GM12872 (cell line): Measurements from ENCODE around the gene STT3A.

Experiments used
- TF ChIP-seq, protein P1 (sequence below): IDR thresholded peaks from 3 replicates; pipeline ENCODE4 v1.5.1; 2011; ENCODE audit warnings: low read depth, mild to moderate bottlenecking, low read length, moderate library complexity; ENCODE audit not compliant: insufficient read depth

STT3A gene

DNA sequence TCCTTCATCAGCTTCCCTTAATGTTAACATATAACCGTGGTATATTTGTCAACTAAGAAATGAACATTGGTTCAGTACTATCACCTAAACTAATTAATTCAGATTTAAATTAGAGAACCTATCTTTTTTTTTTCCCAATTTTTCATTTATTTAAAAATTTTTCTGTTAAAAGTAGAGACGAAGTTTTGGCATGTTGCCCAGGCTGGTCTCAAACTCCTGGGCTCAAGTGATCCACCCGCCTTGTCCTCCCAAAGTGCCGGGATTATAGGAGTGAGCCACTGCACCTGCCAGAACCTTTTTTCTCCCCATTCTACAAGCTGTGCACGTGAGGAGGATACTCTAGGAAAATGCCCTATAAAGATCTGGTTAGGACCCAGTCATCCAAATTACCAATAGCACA lies 19.7 kb upstream of the STT3A start:
- TF ChIP-seq, protein P1, sequence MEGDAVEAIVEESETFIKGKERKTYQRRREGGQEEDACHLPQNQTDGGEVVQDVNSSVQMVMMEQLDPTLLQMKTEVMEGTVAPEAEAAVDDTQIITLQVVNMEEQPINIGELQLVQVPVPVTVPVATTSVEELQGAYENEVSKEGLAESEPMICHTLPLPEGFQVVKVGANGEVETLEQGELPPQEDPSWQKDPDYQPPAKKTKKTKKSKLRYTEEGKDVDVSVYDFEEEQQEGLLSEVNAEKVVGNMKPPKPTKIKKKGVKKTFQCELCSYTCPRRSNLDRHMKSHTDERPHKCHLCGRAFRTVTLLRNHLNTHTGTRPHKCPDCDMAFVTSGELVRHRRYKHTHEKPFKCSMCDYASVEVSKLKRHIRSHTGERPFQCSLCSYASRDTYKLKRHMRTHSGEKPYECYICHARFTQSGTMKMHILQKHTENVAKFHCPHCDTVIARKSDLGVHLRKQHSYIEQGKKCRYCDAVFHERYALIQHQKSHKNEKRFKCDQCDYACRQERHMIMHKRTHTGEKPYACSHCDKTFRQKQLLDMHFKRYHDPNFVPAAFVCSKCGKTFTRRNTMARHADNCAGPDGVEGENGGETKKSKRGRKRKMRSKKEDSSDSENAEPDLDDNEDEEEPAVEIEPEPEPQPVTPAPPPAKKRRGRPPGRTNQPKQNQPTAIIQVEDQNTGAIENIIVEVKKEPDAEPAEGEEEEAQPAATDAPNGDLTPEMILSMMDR, result no peak

DNA sequence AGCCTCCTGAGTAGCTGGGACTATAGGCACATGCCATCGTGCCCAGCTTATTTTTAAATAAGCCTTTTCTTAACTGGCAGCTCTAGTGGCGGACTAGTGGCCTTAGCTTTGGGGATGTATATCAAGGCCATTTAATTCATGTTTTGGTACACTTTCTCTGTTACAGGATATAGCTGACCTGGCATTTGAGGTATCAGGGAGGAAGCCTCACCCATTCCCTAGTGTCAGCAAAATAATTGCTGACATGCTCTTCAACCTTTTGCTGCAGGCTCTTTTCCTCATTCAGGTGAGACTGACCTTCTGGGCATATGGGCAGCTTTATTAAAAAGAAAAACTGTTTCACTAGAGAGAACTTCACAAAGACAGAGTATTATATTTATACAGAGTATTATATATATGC lies 13.9 kb upstream of the STT3A start:
- TF ChIP-seq, protein P1, result no peak

DNA sequence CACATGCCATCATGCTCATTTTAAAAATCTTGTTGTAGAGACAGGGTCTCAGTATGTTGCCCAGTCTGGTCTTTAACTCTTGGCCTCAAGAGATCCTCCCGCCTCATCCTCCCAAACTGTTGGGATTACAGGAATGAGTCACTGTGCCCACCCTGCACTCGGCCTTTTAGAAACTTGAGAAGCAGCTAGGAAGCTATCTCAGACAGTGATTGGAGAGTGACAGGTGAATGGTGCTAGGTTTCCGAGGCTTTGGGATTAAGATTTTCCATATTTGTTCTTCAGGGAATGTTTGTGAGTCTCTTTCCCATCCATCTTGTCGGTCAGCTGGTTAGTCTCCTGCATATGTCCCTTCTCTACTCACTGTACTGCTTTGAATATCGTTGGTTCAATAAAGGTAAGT lies 12.8 kb upstream of the STT3A start:
- TF ChIP-seq, protein P1, result no peak

DNA sequence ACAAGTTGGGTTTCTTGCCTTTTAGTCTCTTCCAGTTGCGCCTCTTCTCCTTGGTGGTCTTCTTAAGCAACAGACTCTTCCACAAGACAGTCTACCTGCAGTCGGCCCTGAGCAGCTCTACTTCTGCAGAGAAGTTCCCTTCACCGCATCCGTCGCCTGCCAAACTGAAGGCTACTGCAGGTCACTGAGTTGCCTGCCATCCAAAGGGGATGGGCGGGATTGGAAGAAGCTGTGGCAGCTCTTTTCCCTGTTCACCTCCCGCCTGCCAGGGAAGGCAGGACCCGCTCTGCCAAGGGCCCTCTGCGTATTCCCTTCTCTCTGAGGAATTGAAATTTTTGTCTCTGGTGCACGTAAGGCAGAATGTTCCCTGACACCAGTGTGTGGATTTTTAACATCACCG lies 9.2 kb upstream of the STT3A start:
- TF ChIP-seq, protein P1, result no peak

DNA sequence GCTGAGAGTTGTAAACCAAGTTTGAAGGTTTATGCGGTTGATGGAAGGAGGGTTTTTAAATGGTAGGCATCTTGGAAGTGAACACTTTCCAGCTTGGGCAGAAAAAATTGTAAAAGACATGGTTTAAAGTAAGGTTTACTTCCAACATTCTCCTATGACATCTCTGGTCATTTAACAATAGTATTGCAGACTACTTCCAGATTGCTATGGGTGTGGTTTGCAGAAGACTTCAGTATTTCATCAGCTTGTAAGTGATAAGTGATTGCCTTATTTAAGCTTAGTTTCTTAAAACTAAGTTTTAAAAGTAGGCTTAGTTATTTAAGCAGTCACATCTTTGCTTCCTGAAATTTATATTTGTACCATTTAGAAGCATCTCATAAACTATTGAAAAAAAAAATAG lies 7.2 kb upstream of the STT3A start:
- TF ChIP-seq, protein P1, result no peak

DNA sequence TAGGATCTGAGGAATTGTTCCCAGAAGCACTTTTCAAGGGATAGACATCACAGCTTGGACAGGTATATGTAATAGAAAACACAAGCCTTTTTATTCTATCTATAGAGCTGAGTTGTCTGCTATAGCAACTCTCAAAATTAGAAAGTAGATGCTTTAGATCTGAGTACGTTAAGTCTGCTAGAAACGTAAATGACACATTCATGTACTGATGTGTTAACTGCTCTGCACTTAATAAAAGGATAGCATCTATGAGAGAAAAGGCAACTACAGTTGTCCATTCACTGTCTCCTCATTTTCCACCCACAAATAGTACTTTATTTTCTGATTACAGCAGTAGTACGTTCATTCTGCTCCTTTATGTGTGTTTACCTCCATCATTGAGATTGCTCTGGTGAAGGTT lies 6.0 kb upstream of the STT3A start:
- TF ChIP-seq, protein P1, result no peak

DNA sequence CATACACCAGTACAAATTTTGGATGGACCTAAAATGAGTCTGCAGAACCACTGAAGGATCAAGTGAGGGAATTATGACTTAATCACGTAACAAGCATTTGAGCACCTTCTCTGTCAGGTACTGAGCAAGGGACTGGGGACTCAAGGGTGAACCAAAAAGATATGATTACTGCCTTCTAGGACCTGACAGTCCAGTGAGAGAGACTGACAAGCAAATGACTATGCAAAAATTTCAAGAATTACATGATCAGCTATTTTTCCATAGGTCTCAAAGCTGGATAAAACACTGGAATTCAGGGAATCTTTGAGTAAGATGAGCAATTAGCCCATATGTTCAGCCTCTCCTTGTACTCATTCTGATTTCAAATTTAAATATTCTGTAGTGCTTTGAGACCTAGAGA lies 5.2 kb upstream of the STT3A start:
- TF ChIP-seq, protein P1, result no peak

DNA sequence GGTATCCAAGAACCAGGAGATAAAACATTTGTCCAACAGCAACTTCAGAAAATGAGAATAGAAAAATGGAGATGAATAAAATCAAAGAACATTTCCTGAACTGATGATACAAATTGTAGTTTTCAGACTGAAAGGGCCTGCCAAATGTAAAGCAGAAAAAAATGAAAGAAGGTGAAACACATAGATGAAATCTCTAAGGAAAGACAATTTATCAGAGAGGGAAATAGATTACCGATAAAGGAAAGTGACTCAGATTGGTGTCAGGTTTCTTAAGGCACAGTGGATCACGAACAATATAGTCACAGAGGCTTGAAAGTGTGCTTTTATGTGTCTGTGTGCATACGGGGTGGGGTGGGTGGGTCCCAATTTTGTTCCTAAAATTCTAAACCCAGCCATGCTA lies 4.1 kb upstream of the STT3A start:
- TF ChIP-seq, protein P1, result no peak
